ENCODE results near the gene AADAT.

DNA sequence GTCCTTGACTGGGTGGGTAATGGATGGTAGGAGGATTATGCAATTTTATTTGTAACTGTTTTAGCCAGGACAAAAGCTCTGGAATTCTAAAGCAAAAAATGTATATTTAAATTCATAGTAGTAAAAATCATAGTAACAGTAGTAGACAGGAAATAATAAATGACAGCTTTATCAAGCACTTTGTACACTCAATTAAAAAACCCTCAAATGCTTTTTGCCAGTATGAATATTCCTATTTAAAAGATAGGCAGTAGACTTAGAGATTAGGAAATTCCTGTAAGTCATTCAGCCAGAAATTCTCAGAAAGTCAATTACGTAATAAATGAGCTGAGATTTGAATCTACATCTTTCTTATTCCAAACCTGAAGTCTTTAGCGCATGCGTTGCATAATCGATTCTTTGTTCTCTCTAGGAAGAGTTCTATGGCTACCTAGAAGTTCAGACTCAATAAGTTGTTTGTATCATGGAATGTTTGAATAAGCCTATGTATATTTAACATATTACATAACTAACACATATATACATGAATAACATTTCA lies 2.5 kb downstream of the AADAT start:
- TF ChIP-seq, protein P1, sequence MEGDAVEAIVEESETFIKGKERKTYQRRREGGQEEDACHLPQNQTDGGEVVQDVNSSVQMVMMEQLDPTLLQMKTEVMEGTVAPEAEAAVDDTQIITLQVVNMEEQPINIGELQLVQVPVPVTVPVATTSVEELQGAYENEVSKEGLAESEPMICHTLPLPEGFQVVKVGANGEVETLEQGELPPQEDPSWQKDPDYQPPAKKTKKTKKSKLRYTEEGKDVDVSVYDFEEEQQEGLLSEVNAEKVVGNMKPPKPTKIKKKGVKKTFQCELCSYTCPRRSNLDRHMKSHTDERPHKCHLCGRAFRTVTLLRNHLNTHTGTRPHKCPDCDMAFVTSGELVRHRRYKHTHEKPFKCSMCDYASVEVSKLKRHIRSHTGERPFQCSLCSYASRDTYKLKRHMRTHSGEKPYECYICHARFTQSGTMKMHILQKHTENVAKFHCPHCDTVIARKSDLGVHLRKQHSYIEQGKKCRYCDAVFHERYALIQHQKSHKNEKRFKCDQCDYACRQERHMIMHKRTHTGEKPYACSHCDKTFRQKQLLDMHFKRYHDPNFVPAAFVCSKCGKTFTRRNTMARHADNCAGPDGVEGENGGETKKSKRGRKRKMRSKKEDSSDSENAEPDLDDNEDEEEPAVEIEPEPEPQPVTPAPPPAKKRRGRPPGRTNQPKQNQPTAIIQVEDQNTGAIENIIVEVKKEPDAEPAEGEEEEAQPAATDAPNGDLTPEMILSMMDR (IDR thresholded peaks at IDR 0.05; ENCODE audit: low read depth, low read length) = no peak
- no peak for TF ChIP-seq EZH2phosphoT487 (IDR thresholded peaks at IDR 0.05; ENCODE audit: low read depth)
